MM.1S (cell line): ENCODE results near the gene WDR5B.

Source experiments
- DNase-seq: peaks from one replicate; pipeline ENCODE4 v3.0.0-alpha.2; 2015
- H2AFZ ChIP-seq: fragments of 300-600 bp; sonication (generic); 2 replicates; pipeline ENCODE4 v1.6.0; 2016; ENCODE audit warnings: antibody characterized with exemption, low read length
- H3F3A ChIP-seq: fragments of 300-600 bp; sonication (generic); 2 replicates; pipeline ENCODE4 v1.6.1; 2016; ENCODE audit warnings: mild to moderate bottlenecking, antibody characterized with exemption, low read length, moderate library complexity, mixed read lengths; ENCODE audit not compliant: insufficient read depth
- H3K27ac ChIP-seq: fragments of 300-600 bp; sonication (generic); 2 replicates; pipeline ENCODE4 v1.5.1; 2016; ENCODE audit warnings: mild to moderate bottlenecking, low read length
- H3K27me3 ChIP-seq: fragments of 300-600 bp; sonication (generic); replicated peaks from 2 replicates; pipeline ENCODE4 v1.6.0; 2016; ENCODE audit warnings: low read length; ENCODE audit not compliant: insufficient read depth
- H3K36me3 ChIP-seq: fragments of 300-600 bp; sonication (generic); replicated peaks from 2 replicates; pipeline ENCODE4 v1.6.1; 2016; ENCODE audit warnings: mild to moderate bottlenecking, low read length, mixed read lengths; ENCODE audit not compliant: insufficient read depth
- H3K4me1 ChIP-seq: fragments of 300-600 bp; sonication (generic); 2 replicates; pipeline ENCODE4 v1.6.1; 2016; ENCODE audit warnings: low read length, mixed read lengths
- H3K4me2 ChIP-seq: fragments of 300-600 bp; sonication (generic); 2 replicates; pipeline ENCODE4 v1.6.0; 2016; ENCODE audit warnings: low read depth, low read length
- H3K4me3 ChIP-seq: fragments of 300-600 bp; sonication (generic); 2 replicates; pipeline ENCODE4 v1.5.1; 2016; ENCODE audit warnings: low read length, mixed read lengths
- H3K79me2 ChIP-seq: fragments of 300-600 bp; sonication (generic); 2 replicates; pipeline ENCODE4 v1.6.1; 2016; ENCODE audit warnings: mixed run types, low read length, mixed read lengths
- H3K9ac ChIP-seq: fragments of 300-600 bp; sonication (generic); 2 replicates; pipeline ENCODE4 v1.6.1; 2016; ENCODE audit warnings: low read length, mixed read lengths
- H3K9me2 ChIP-seq: fragments of 300-600 bp; sonication (generic); replicated peaks from 2 replicates; pipeline ENCODE4 v1.6.1; 2016; ENCODE audit warnings: mild to moderate bottlenecking, low read length, mixed read lengths; ENCODE audit not compliant: insufficient read depth
- H3K9me3 ChIP-seq: fragments of 300-600 bp; sonication (generic); replicated peaks from 2 replicates; pipeline ENCODE4 v1.6.1; 2016; ENCODE audit warnings: mild to moderate bottlenecking, low read length, mixed read lengths; ENCODE audit not compliant: insufficient read depth
- H4K20me1 ChIP-seq: fragments of 300-600 bp; sonication (generic); 2 replicates; pipeline ENCODE4 v1.6.1; 2016; ENCODE audit warnings: mild to moderate bottlenecking, low read length, moderate library complexity, mixed read lengths; ENCODE audit not compliant: insufficient read depth
- EZH2 ChIP-seq: fragments of 300-600 bp; sonication (generic); optimal IDR thresholded peaks from 2 replicates; pipeline ENCODE3; 2017; ENCODE audit warnings: low read depth, mild to moderate bottlenecking, antibody characterized with exemption, low read length, mixed read lengths
- EZH2phosphoT487 ChIP-seq: fragments of 300-600 bp; sonication (generic); IDR thresholded peaks from 2 replicates; pipeline ENCODE4 v1.6.1; 2018; ENCODE audit warnings: antibody characterized with exemption, low read length
- TF ChIP-seq, protein P1 (sequence below): fragments of 300-600 bp; sonication (generic); IDR thresholded peaks from 2 replicates; pipeline ENCODE4 v1.5.1; 2016; ENCODE audit warnings: antibody characterized with exemption, low read length, mixed read lengths

Gene WDR5B

DNA sequence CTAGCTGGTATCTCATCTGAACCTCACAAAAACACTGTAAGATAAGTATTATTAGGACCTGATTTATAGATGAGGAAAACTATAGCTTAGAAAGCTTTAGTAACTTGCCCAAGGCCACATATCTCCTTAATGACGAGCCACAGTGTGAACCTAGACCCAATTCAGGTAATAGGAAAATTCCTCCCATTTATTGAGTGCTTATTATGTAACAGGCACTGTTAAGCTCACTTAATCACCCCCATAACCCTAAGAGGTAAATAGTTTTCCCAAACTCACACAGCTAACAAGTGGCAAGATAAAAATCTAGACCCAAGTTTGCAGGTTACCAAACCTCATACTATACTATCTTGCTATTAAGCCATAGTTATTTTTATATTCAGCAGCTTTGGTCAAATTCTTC lies 7.9 kb downstream of the WDR5B start:
- no peak overlapping the region for H3K9ac ChIP-seq
- H3K4me2 ChIP-seq, result no peak overlapping the region
- H3K9me2 ChIP-seq, result no peaks in the 10 kb centered on the region
- TF ChIP-seq, protein P1, sequence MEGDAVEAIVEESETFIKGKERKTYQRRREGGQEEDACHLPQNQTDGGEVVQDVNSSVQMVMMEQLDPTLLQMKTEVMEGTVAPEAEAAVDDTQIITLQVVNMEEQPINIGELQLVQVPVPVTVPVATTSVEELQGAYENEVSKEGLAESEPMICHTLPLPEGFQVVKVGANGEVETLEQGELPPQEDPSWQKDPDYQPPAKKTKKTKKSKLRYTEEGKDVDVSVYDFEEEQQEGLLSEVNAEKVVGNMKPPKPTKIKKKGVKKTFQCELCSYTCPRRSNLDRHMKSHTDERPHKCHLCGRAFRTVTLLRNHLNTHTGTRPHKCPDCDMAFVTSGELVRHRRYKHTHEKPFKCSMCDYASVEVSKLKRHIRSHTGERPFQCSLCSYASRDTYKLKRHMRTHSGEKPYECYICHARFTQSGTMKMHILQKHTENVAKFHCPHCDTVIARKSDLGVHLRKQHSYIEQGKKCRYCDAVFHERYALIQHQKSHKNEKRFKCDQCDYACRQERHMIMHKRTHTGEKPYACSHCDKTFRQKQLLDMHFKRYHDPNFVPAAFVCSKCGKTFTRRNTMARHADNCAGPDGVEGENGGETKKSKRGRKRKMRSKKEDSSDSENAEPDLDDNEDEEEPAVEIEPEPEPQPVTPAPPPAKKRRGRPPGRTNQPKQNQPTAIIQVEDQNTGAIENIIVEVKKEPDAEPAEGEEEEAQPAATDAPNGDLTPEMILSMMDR, result no peak
- TF ChIP-seq EZH2phosphoT487, result no peak
- TF ChIP-seq EZH2, result no peak
- H3K4me1 ChIP-seq, result peaks cover 25% of the 10 kb centered on the region
- no peak overlapping the region for H3K4me3 ChIP-seq
- no peaks in the 10 kb centered on the region for H4K20me1 ChIP-seq
- no peaks in the 10 kb centered on the region for H3K27me3 ChIP-seq
- H3K9me3 ChIP-seq, result no peaks in the 10 kb centered on the region
- no peaks in the 10 kb centered on the region for H3K79me2 ChIP-seq
- H3K27ac ChIP-seq, result no peak overlapping the region
- 0 out of 2 replicates have a peak, but pooled peaks cover 5% of the 10 kb centered on the region for H3F3A ChIP-seq
- no peak for DNase-seq
- no peak overlapping the region for H2AFZ ChIP-seq
- 0 out of 2 replicates have a peak, but pooled peaks cover 3% of the 10 kb centered on the region for H3K36me3 ChIP-seq

GRCh38 chr3:122406198-122406597 lies 9.7 kb downstream of the WDR5B start:
- Histone ChIP-seq H3K4me2 (peak overlapping the region; percentile 17; the same call in 1 of the 2 replicates), H4K20me1 (no peaks in the 10 kb centered on the region), H3K36me3 (0 out of 2 replicates have a peak, but pooled peaks cover 3% of the 10 kb centered on the region), H3K79me2 (no peaks in the 10 kb centered on the region), H3K9me3 (no peaks in the 10 kb centered on the region), H3K27ac (peak overlapping the region; percentile 8; the same call in 1 of the 2 replicates), H3K27me3 (no peaks in the 10 kb centered on the region), H3K9me2 (no peaks in the 10 kb centered on the region), H2AFZ (no peak overlapping the region), H3F3A (0 out of 2 replicates have a peak, but pooled peaks cover 5% of the 10 kb centered on the region), H3K4me1 (peaks cover 25% of the 10 kb centered on the region), H3K9ac (no peak overlapping the region), H3K4me3 (no peak overlapping the region)
- TF ChIP-seq, protein P1, result no peak
- TF ChIP-seq EZH2, result no peak
- no peak for TF ChIP-seq EZH2phosphoT487
- DNase-seq, result peak; percentile 32

- Histone ChIP-seq H3F3A (0 out of 2 replicates have a peak, but pooled peaks cover 5% of the 10 kb centered on the region), H3K79me2 (no peaks in the 10 kb centered on the region), H3K9me2 (no peaks in the 10 kb centered on the region), H2AFZ (no peak overlapping the region), H3K36me3 (0 out of 2 replicates have a peak, but pooled peaks cover 3% of the 10 kb centered on the region), H3K27ac (no peak overlapping the region), H3K4me3 (no peak overlapping the region), H3K9ac (no peak overlapping the region), H3K9me3 (no peaks in the 10 kb centered on the region), H3K27me3 (no peaks in the 10 kb centered on the region), H3K4me2 (no peak overlapping the region), H3K4me1 (peaks cover 25% of the 10 kb centered on the region), H4K20me1 (no peaks in the 10 kb centered on the region)
- DNase-seq, result no peak
- no peak for TF ChIP-seq EZH2
- TF ChIP-seq, protein P1, result no peak
- no peak for TF ChIP-seq EZH2phosphoT487
Measured at GRCh38 chr3:122405015-122405414, 10.8 kb downstream of the WDR5B start.
